ENCODE results near the gene CSAD. TPM values are rescaled to one million over a fixed set of nuclear protein-coding genes. Genes with fewer than 3 reads are reported as not detected.

Gene CSAD
- polyA plus RNA-seq, 1 experiment = 30.7 TPM

DNA sequence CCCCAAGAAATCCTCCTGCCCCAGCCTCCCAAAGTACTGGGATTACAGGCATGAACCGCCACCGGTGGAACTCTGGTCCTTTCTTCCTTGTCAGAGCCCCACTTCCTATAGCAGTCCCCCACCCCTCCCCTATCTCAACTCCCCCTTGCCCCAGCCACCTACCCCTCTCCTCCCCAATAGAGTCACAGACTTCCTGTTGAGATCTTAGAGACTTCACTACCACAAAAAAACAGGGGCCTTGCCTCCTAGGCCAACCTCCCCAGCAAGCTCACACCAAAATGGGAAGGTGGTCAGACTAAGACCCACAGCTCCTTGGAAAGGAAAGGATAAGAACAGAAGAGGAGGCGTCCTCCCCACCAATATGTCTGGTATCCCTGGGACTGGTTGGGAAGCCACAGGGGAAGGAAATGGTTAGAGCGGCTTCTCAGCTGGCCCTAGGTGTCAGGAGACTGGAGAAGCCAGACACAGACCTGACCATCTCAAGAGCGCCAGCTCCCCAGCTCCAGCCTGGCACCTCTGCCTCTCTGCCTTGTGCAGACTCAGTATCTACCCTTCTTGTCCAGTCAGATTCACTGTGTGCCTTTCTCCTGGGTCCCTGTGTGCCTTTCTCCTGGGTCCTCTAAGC is 17.9 kb upstream of the CSAD start:
- no peak overlapping the region for H3K4me3 ChIP-seq (ENCODE audit: low read depth, low read length)
- ChIA-PET POLR2A (no interaction called here), CTCF (interaction anchor here (0.6 to 4.7 kb wide), 15 partner anchors 8 to 146 kb away, joined by 3 to 64 read pairs (median 7); partner anchors contain the start of genes CSAD and ZNF740)
- no peaks in the 10 kb centered on the region for H3K36me3 ChIP-seq (ENCODE audit: control insufficient read depth, insufficient read depth, low read length)
- TF ChIP-seq, protein P1, sequence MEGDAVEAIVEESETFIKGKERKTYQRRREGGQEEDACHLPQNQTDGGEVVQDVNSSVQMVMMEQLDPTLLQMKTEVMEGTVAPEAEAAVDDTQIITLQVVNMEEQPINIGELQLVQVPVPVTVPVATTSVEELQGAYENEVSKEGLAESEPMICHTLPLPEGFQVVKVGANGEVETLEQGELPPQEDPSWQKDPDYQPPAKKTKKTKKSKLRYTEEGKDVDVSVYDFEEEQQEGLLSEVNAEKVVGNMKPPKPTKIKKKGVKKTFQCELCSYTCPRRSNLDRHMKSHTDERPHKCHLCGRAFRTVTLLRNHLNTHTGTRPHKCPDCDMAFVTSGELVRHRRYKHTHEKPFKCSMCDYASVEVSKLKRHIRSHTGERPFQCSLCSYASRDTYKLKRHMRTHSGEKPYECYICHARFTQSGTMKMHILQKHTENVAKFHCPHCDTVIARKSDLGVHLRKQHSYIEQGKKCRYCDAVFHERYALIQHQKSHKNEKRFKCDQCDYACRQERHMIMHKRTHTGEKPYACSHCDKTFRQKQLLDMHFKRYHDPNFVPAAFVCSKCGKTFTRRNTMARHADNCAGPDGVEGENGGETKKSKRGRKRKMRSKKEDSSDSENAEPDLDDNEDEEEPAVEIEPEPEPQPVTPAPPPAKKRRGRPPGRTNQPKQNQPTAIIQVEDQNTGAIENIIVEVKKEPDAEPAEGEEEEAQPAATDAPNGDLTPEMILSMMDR (IDR thresholded peaks at IDR 0.05; ENCODE audit: insufficient read depth, low read depth, low read length) = no peak
- no peak for DNase-seq (ENCODE audit: low read depth)
- no peaks in the 10 kb centered on the region for H3K27me3 ChIP-seq (ENCODE audit: control insufficient read depth, insufficient read depth, low read length)

GRCh38 chr12:53197011-53197640 is 16.4 kb upstream of the CSAD start:
- Histone ChIP-seq H3K4me3 (ENCODE audit: low read depth, low read length) (no peak overlapping the region), H3K27me3 (ENCODE audit: control insufficient read depth, insufficient read depth, low read length) (no peaks in the 10 kb centered on the region), H3K36me3 (ENCODE audit: control insufficient read depth, insufficient read depth, low read length) (no peaks in the 10 kb centered on the region)
- no peak for DNase-seq (ENCODE audit: low read depth)
- TF ChIP-seq, protein P1 (IDR thresholded peaks at IDR 0.05; ENCODE audit: insufficient read depth, low read depth, low read length) = no peak
- CTCF ChIA-PET = interaction anchor here (0.9 to 4.7 kb wide), 18 partner anchors 8 to 155 kb away, joined by 3 to 64 read pairs (median 6); partner anchors contain the start of genes CSAD and ZNF740
- POLR2A ChIA-PET = interaction anchor here (0.6 kb wide), 1 partner anchor 21 kb away, joined by 3 read pairs; no protein-coding TSS in a partner anchor

GRCh38 chr12:53196486-53196885 is 15.8 kb upstream of the CSAD start:
- no peaks in the 10 kb centered on the region for H3K36me3 ChIP-seq (ENCODE audit: control insufficient read depth, insufficient read depth, low read length)
- ChIA-PET CTCF (interaction anchor here (1.6 to 4.7 kb wide), 10 partner anchors 9 to 149 kb away, joined by 3 to 64 read pairs (median 16); partner anchors contain the start of genes CSAD and ZNF740), POLR2A (interaction anchor here (0.7 kb wide), 1 partner anchor 149 kb away, joined by 8 read pairs; no protein-coding TSS in a partner anchor)
- TF ChIP-seq, protein P1 (IDR thresholded peaks at IDR 0.05; ENCODE audit: insufficient read depth, low read depth, low read length) = no peak
- no peak overlapping the region for H3K4me3 ChIP-seq (ENCODE audit: low read depth, low read length)
- H3K27me3 ChIP-seq (ENCODE audit: control insufficient read depth, insufficient read depth, low read length) = no peaks in the 10 kb centered on the region
- no peak for DNase-seq (ENCODE audit: low read depth)

DNA sequence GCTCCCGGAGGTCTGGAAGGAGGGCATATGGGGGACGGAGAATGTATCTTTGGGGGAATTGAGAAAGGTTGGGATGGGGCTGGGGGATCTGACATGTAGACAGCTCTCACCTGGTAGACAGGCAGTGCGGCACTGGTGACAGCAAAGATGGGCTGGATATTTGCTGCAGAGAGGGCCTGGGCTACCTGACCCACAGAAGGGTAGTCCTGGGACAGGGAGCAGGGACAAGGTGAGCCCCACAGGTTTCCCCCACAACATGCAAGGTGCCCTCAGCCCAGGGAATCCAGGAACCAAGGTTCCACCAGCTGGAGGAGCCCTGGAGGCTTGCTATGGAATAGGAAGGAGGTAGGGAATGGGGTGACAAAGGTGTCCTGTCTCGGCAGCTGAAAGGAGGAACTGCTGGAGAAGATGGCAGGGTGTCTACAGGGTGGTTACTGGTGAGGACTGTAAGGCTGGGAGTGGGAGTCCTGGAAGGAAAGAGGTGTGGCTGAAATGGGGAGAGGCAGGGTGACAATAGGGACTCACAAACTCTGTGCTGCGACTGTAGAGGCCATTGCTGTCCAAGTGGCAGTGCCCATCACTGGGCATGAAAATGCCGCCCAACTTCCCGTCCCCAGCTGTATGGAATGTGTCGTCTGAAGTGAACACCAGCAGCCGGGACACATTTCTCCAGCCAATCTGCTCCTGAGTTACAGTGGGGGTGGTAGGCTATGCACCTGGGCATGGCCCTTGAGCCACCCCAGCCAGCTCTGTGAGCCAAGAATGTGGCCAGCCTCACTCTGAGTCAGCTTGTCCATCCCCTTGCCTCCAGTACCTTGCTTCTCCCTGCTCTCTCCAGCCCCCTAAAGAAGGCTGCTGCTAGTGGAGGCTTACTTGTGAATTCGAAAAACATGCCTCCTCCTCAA is 15.0 kb upstream of the CSAD start:
- POLR2A ChIA-PET = interaction anchor here (0.7 kb wide), 1 partner anchor 148 kb away, joined by 8 read pairs; no protein-coding TSS in a partner anchor
- CTCF ChIA-PET = interaction anchor here (1.0 to 2.7 kb wide), 8 partner anchors 8 to 156 kb away, joined by 3 to 27 read pairs (median 4); partner anchors contain the start of gene SOAT2
- no peak for DNase-seq (ENCODE audit: low read depth)
- no peaks in the 10 kb centered on the region for H3K36me3 ChIP-seq (ENCODE audit: control insufficient read depth, insufficient read depth, low read length)
- no peaks in the 10 kb centered on the region for H3K27me3 ChIP-seq (ENCODE audit: control insufficient read depth, insufficient read depth, low read length)
- H3K4me3 ChIP-seq (ENCODE audit: low read depth, low read length) = no peak overlapping the region
- TF ChIP-seq, protein P1 (IDR thresholded peaks at IDR 0.05; ENCODE audit: insufficient read depth, low read depth, low read length) = no peak
